Activated T-helper 2 cell treated with anti-CD3 and anti-CD28 coated beads, Interferon-gamma antibody, Interleukin-2, Interleukin-4, amounts not matched to agents 10 μg/mL and 5 μg/mL and 100 μg/mL, durations not matched to agents 14 hours and 24 hours and 36 hours (primary cell): ENCODE data around the gene GLE1. TPM values are rescaled to one million over a fixed set of nuclear protein-coding genes. Genes with fewer than 3 reads are reported as not detected.
A peak's percentile ranks its signal among the peaks of the same experiment; 100 is the strongest.

Experiments
- DNase-seq: peaks from one replicate; pipeline ENCODE4 v3.0.0; 2021; ENCODE audit warnings: low spot score
- H3K27ac Mint-ChIP-seq: one replicate; pipeline ENCODE4 v1.8.0; 2021; ENCODE audit warnings: mixed read lengths
- H3K27me3 Mint-ChIP-seq: one replicate; pipeline ENCODE4 v1.8.0; 2021; ENCODE audit warnings: low read depth, mixed read lengths
- H3K36me3 Mint-ChIP-seq: one replicate; pipeline ENCODE4 v1.8.0; 2021; ENCODE audit warnings: low read depth, mixed read lengths
- H3K4me1 Mint-ChIP-seq: one replicate; pipeline ENCODE4 v1.8.0; 2021; ENCODE audit warnings: low read depth, mixed read lengths
- H3K4me3 Mint-ChIP-seq: one replicate; pipeline ENCODE4 v1.8.0; 2021; ENCODE audit warnings: low read depth, mild to moderate bottlenecking, moderate library complexity, mixed read lengths
- H3K9me3 Mint-ChIP-seq: one replicate; pipeline ENCODE4 v1.8.0; 2021; ENCODE audit warnings: mixed read lengths
- intact Hi-C: fragments of 100-400 bp; cut with micrococcal nuclease; formaldehyde crosslinking; loops from one replicate; pipeline ENCODE4 v1.15.1; 2023
- total RNA-seq: library from RNA; stranded (reverse); gene quantifications from 2 replicates; pipeline ENCODE4 v1.2.3, GENCODE V29; 2022

GLE1 gene
- 56.0 and 57.5 TPM in 2 replicates for total RNA-seq

- DNase-seq, result peak; percentile 95
- H3K4me1 Mint-ChIP-seq, result peaks cover 18% of the 10 kb centered on the region
- H3K27ac Mint-ChIP-seq, result peak within 1 kb of the TSS; percentile 97
- intact Hi-C loops, result loop anchor here (1.0 kb wide), 2 partner anchors 48 kb away; partner anchors contain the start of genes ODF2 and SPTAN1
- peak within 1 kb of the TSS; percentile 98 for H3K4me3 Mint-ChIP-seq
- no peaks in the 10 kb centered on the region for H3K9me3 Mint-ChIP-seq
- peaks cover 49% of the 10 kb centered on the region for H3K36me3 Mint-ChIP-seq
- H3K27me3 Mint-ChIP-seq, result no peaks in the 10 kb centered on the region
These were observed at the start of gene GLE1 for GRCh38 chr9:128504485-128505413. Gene GLE1, plus strand, starts transcription at chr9:128504719. Its CDS starts 87 bp downstream, at chr9:128504806.

DNA sequence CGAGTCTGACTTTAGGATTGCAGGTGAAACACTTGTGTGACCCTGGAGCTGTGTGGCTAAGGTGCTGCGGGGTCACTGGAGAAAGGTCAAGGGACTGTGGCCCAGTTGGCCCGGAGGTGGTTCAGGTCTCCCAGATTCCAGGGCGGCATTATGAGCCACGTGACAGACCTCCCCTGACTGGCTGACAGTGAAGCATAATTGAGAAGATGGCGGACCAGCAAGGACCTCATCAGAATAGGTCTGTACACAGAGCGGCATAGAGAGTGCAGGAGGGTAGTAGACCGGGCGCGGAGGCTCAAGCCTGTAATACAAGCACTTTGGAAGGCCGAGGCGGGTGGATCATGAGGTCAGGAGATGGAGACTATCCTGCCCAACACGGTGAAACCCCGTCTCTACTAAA, 49.5 kb upstream of the GLE1 start:
- no peaks in the 10 kb centered on the region for H3K27me3 Mint-ChIP-seq
- peak overlapping the region; percentile 93 for H3K4me3 Mint-ChIP-seq
- intact Hi-C loops, result loop anchor here (5.0 kb wide), 1 partner anchor 97 kb away; the partner anchor contains the start of gene SPTAN1
- H3K27ac Mint-ChIP-seq, result no peak overlapping the region
- H3K36me3 Mint-ChIP-seq, result peaks cover 11% of the 10 kb centered on the region
- H3K9me3 Mint-ChIP-seq, result no peaks in the 10 kb centered on the region
- no peak for DNase-seq
- H3K4me1 Mint-ChIP-seq, result peaks cover 12% of the 10 kb centered on the region

GRCh38 chr9:128455849-128456612, 48.5 kb upstream of the GLE1 start, which contains the start of gene ODF2:
Gene ODF2, plus strand, starts transcription at chr9:128456006. Its CDS starts 86 bp downstream, at chr9:128456092.
- Mint-ChIP-seq H3K27me3 (no peaks in the 10 kb centered on the region), H3K27ac (peak within 1 kb of the TSS; percentile 87), H3K36me3 (peaks cover 19% of the 10 kb centered on the region), H3K4me1 (peaks cover 12% of the 10 kb centered on the region), H3K4me3 (peak within 1 kb of the TSS; percentile 93), H3K9me3 (no peaks in the 10 kb centered on the region)
- DNase-seq, result peak; percentile 98
- intact Hi-C loops, result loop anchor here (1.0 to 5.0 kb wide), 3 partner anchors 35 to 96 kb away; partner anchors contain the start of genes GLE1 and SPTAN1

DNA sequence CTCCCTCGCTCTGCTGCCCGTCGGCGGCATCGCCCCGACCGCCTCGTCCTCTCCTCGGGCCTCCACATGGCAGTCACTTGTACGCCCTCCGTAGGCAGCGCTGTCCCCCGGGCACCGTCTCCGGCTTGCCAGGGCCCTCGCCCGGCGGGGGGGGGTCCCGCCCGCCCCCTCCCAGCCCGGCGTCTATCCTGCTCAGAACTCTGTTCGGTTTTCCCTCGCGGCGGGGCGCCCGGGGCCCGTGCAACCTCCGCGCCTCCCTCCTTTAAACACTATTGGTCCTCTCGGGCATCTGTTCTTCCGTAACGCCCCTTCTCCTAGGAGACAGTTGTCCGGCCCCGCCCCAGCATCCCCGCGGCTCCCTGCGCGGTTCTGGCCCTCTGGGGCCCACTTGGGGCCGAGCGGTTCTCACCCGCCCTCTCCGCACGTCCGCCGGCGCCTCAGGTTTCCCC, 47.9 kb upstream of the GLE1 start:
- Mint-ChIP-seq H3K4me1 (peaks cover 12% of the 10 kb centered on the region), H3K27ac (peak overlapping the region; percentile 87), H3K36me3 (peaks cover 25% of the 10 kb centered on the region), H3K4me3 (peak overlapping the region; percentile 93), H3K27me3 (no peaks in the 10 kb centered on the region), H3K9me3 (no peaks in the 10 kb centered on the region)
- peak; percentile 73 for DNase-seq
- intact Hi-C loops, result loop anchor here (1.0 to 5.0 kb wide), 3 partner anchors 35 to 96 kb away; partner anchors contain the start of genes GLE1 and SPTAN1

GRCh38 chr9:128457207-128457606, 47.3 kb upstream of the GLE1 start:
- H3K36me3 Mint-ChIP-seq, result peaks cover 31% of the 10 kb centered on the region
- no peaks in the 10 kb centered on the region for H3K9me3 Mint-ChIP-seq
- peak overlapping the region; percentile 65 for H3K27ac Mint-ChIP-seq
- intact Hi-C loops, result loop anchor here (5.0 kb wide), 1 partner anchor 95 kb away; the partner anchor contains the start of gene SPTAN1
- H3K4me3 Mint-ChIP-seq, result peak overlapping the region; percentile 93
- no peak for DNase-seq
- no peaks in the 10 kb centered on the region for H3K27me3 Mint-ChIP-seq
- peaks cover 12% of the 10 kb centered on the region for H3K4me1 Mint-ChIP-seq

GRCh38 chr9:128459011-128459410, 45.5 kb upstream of the GLE1 start:
- Mint-ChIP-seq H3K9me3 (no peaks in the 10 kb centered on the region), H3K4me3 (peak overlapping the region; percentile 13)

GRCh38 chr9:128469070-128469469, 35.4 kb upstream of the GLE1 start:
- intact Hi-C loops, result no loop called here
- Mint-ChIP-seq H3K4me3 (no peak overlapping the region), H3K27me3 (no peaks in the 10 kb centered on the region), H3K36me3 (peaks cover 39% of the 10 kb centered on the region), H3K4me1 (no peaks in the 10 kb centered on the region), H3K27ac (no peak overlapping the region), H3K9me3 (no peaks in the 10 kb centered on the region)
- DNase-seq, result no peak

More at GRCh38 chr9:128459011-128459410, 45.5 kb upstream of the GLE1 start:
- intact Hi-C loops, result loop anchor here (5.0 kb wide), 1 partner anchor 93 kb away; the partner anchor contains the start of gene SPTAN1
- Mint-ChIP-seq H3K27me3 (no peaks in the 10 kb centered on the region), H3K4me1 (peaks cover 12% of the 10 kb centered on the region), H3K36me3 (peaks cover 44% of the 10 kb centered on the region), H3K27ac (no peak overlapping the region)
- DNase-seq, result no peak

GRCh38 chr9:128470560-128470959, 34.0 kb upstream of the GLE1 start:
- intact Hi-C loops, result no loop called here
- H3K4me3 Mint-ChIP-seq, result no peak overlapping the region
- H3K27me3 Mint-ChIP-seq, result no peaks in the 10 kb centered on the region
- H3K36me3 Mint-ChIP-seq, result peaks cover 45% of the 10 kb centered on the region
- H3K9me3 Mint-ChIP-seq, result no peaks in the 10 kb centered on the region
- DNase-seq, result no peak
- H3K4me1 Mint-ChIP-seq, result no peaks in the 10 kb centered on the region
- no peak overlapping the region for H3K27ac Mint-ChIP-seq

GRCh38 chr9:128473104-128473503, 31.4 kb upstream of the GLE1 start:
- no peaks in the 10 kb centered on the region for H3K4me1 Mint-ChIP-seq
- peaks cover 44% of the 10 kb centered on the region for H3K36me3 Mint-ChIP-seq
- no peaks in the 10 kb centered on the region for H3K9me3 Mint-ChIP-seq
- DNase-seq, result no peak
- H3K27ac Mint-ChIP-seq, result no peak overlapping the region
- H3K4me3 Mint-ChIP-seq, result no peak overlapping the region
- no peaks in the 10 kb centered on the region for H3K27me3 Mint-ChIP-seq
- intact Hi-C loops, result no loop called here

DNA sequence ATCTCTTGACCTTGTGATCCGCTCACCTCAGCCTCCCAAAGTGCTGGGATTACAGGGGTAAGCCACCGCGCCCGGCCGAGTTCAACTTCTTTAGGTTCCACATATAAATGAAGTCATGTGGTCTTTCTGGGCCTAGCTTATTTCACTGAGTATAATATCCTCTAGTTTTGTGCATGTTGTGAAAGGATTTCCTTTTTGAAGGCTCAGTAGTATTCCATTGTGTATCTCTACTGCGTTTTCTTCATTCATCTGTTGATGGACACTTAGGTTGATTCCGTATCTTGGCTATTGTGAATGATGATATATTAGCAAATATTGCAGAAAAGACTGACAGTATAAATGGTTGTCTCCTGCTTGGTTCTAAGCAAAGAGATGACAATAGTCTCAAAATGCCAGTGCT, 28.7 kb upstream of the GLE1 start:
- DNase-seq, result no peak
- intact Hi-C loops, result no loop called here
- H3K36me3 Mint-ChIP-seq, result peaks cover 44% of the 10 kb centered on the region
- H3K9me3 Mint-ChIP-seq, result no peaks in the 10 kb centered on the region
- H3K27ac Mint-ChIP-seq, result no peak overlapping the region
- no peak overlapping the region for H3K4me3 Mint-ChIP-seq
- H3K4me1 Mint-ChIP-seq, result no peaks in the 10 kb centered on the region
- H3K27me3 Mint-ChIP-seq, result no peaks in the 10 kb centered on the region

DNA sequence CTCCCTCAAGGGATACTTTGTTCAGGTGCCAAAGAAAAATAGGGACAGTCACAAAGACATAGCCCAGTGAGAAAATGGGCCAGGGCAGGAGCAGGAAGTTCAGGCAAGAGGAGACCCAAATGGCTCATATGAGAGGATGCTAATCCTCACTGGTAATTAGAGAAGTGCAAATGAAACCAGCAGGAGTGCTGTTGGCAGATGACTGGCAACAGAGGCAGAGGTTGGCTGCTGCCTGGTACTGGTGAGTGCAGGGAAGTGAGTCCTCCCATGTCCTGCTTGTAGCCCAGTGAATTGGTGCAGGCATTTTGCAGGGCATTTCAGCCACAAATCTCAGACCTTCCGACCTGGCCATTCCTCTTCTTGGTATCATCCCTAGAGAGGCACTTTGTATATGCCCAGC, 25.3 kb upstream of the GLE1 start:
- H3K27me3 Mint-ChIP-seq, result no peaks in the 10 kb centered on the region
- intact Hi-C loops, result no loop called here
- H3K27ac Mint-ChIP-seq, result no peak overlapping the region
- no peaks in the 10 kb centered on the region for H3K9me3 Mint-ChIP-seq
- no peak overlapping the region for H3K4me3 Mint-ChIP-seq
- no peak for DNase-seq
- peaks cover 47% of the 10 kb centered on the region for H3K36me3 Mint-ChIP-seq
- H3K4me1 Mint-ChIP-seq, result no peaks in the 10 kb centered on the region

GRCh38 chr9:128481561-128481960, 23.0 kb upstream of the GLE1 start:
- Mint-ChIP-seq H3K36me3 (peaks cover 51% of the 10 kb centered on the region), H3K9me3 (no peaks in the 10 kb centered on the region), H3K27me3 (no peaks in the 10 kb centered on the region), H3K27ac (no peak overlapping the region), H3K4me1 (no peaks in the 10 kb centered on the region), H3K4me3 (no peak overlapping the region)
- no peak for DNase-seq
- intact Hi-C loops, result no loop called here
